ENCODE results near the gene IFITM1. TPM values are rescaled to one million over a fixed set of nuclear protein-coding genes. Genes with fewer than 3 reads are reported as not detected.

The IFITM1 gene
- total and polyA plus RNA-seq, 4 donors: 12.6 to 113 (median 66.7) TPM

- Histone ChIP-seq H3K9me3 (ENCODE audit: control insufficient read depth in 4 of 4, low read length in 3 of 4) (no peaks in the 10 kb centered on the region), H3K9ac (ENCODE audit: low read depth in 1 of 2, low read length in 2 of 2) (no peak overlapping the region), H3K27me3 (ENCODE audit: control insufficient read depth in 4 of 4, insufficient read depth in 4 of 4, low read length in 3 of 4) (no peaks in the 10 kb centered on the region), H3K36me3 (ENCODE audit: control insufficient read depth in 4 of 4, insufficient read depth in 3 of 4, low read depth in 1 of 4, low read length in 3 of 4) (no peaks in the 10 kb centered on the region), H3K27ac (ENCODE audit: low read depth in 1 of 2, low read length in 2 of 2) (peak overlapping the region in 1 of 2 donors; percentile 31), H3K4me1 (ENCODE audit: control insufficient read depth in 4 of 4, insufficient read depth in 4 of 4, low read length in 3 of 4) (peaks cover 0 to 3% (median 1%) of the 10 kb centered on the region in 4 donors), H3K4me3 (ENCODE audit: low read depth in 1 of 3, low read length in 3 of 3) (no peak overlapping the region)
- TF ChIP-seq REST (IDR thresholded peaks at IDR 0.05) (no peak), FOXA1 (IDR thresholded peaks at IDR 0.05) (no peak), RXRA (IDR thresholded peaks at IDR 0.05) (no peak), MAX (IDR thresholded peaks at IDR 0.05) (no peak), HNF4G (IDR thresholded peaks at IDR 0.05) (no peak), TAF1 (conservative IDR thresholded peaks at IDR 0.05) (no peak), NR2F2 (IDR thresholded peaks at IDR 0.05) (no peak), JUND (IDR thresholded peaks at IDR 0.05) (no peak), HNF4A (conservative IDR thresholded peaks at IDR 0.05) (no peak), GABPA (IDR thresholded peaks at IDR 0.05 in 1 of 2, conservative IDR thresholded peaks at IDR 0.05 in 1 of 2) (no peak), ZBTB33 (IDR thresholded peaks at IDR 0.05) (no peak), YY1 (IDR thresholded peaks at IDR 0.05) (no peak), FOXA2 (IDR thresholded peaks at IDR 0.05) (no peak), CTCF (IDR thresholded peaks at IDR 0.05; ENCODE audit: low read depth, low read length, missing input control) (no peak)
- 80% methylated on average over 25 of the region's 25 CpGs for WGBS
- DNase-seq (ENCODE audit: low spot score): no peak
These were observed 20.6 kb downstream of the IFITM1 start for GRCh38 chr11:334264-334994.
